WTC11 (cell line): Measurements from ENCODE around the gene ENDOV. TPM values are rescaled to one million over a fixed set of nuclear protein-coding genes. Genes with fewer than 3 reads are reported as not detected.

ENCODE experiments used
- ATAC-seq: fragments of 200-7000 bp; cut with Tn5 transposase; 2 replicates; pipeline ENCODE4 v1.10.0; 2021; ENCODE audit warnings: mild to moderate bottlenecking, moderate library complexity
- CTCF ChIA-PET: fragments of 300-600 bp; sonication (Branson Sonifier 250); formaldehyde crosslinking; loops from one replicate; lab custom pipeline; 2021; ENCODE audit warnings: antibody characterized with exemption; lab: Charles Lee
- POLR2A ChIA-PET: fragments of 350-600 bp; sonication (Branson Sonifier 250); formaldehyde crosslinking; loops from one replicate; lab custom pipeline; 2021; ENCODE audit warnings: antibody characterized with exemption; lab: Charles Lee
- DNase-seq: peaks from one replicate; pipeline ENCODE4 v3.0.0; 2021; ENCODE audit warnings: low spot score
- H3K27ac Mint-ChIP-seq: 2 replicates; pipeline ENCODE4 v1.8.0; 2021; ENCODE audit warnings: mixed read lengths
- H3K27me3 Mint-ChIP-seq: 2 replicates; pipeline ENCODE4 v1.8.0; 2021; ENCODE audit warnings: low read depth, mild to moderate bottlenecking, moderate library complexity, mixed read lengths
- H3K36me3 Mint-ChIP-seq: 2 replicates; pipeline ENCODE4 v1.8.0; 2021; ENCODE audit warnings: mixed read lengths
- H3K4me1 Mint-ChIP-seq: 2 replicates; pipeline ENCODE4 v1.8.0; 2022; ENCODE audit warnings: mixed read lengths
- H3K4me3 Mint-ChIP-seq: 2 replicates; pipeline ENCODE4 v1.8.0; 2021; ENCODE audit warnings: mild to moderate bottlenecking, moderate library complexity, mixed read lengths
- H3K9me3 Mint-ChIP-seq: 2 replicates; pipeline ENCODE4 v1.8.0; 2021; ENCODE audit warnings: mixed read lengths
- E2F5 ChIP-seq: sonication (generic); formaldehyde crosslinking; IDR thresholded peaks from 2 replicates; pipeline ENCODE4 v1.8.1; 2022; ENCODE audit warnings: mild to moderate bottlenecking, moderate library complexity, missing genetic modification reagents
- ELF4 ChIP-seq: sonication (generic); formaldehyde crosslinking; IDR thresholded peaks from 2 replicates; pipeline ENCODE4 v1.8.1; 2022; ENCODE audit warnings: low read depth, mild to moderate bottlenecking, moderate library complexity, missing genetic modification reagents
- ESRRA ChIP-seq: sonication (generic); formaldehyde crosslinking; IDR thresholded peaks from 2 replicates; pipeline ENCODE4 v1.8.1; 2022; ENCODE audit warnings: mild to moderate bottlenecking, missing genetic modification reagents, borderline replicate concordance
- FOXK1 ChIP-seq: sonication (generic); formaldehyde crosslinking; IDR thresholded peaks from 2 replicates; pipeline ENCODE4 v1.8.0; 2022; ENCODE audit warnings: mild to moderate bottlenecking, moderate library complexity, missing genetic modification reagents
- GABPB1 ChIP-seq: sonication (generic); formaldehyde crosslinking; IDR thresholded peaks from 2 replicates; pipeline ENCODE4 v1.8.1; 2023; ENCODE audit warnings: mild to moderate bottlenecking, missing genetic modification reagents
- HMGXB4 ChIP-seq: sonication (generic); formaldehyde crosslinking; IDR thresholded peaks from 2 replicates; pipeline ENCODE4 v1.8.1; 2023; ENCODE audit warnings: mild to moderate bottlenecking, moderate library complexity, missing genetic modification reagents
- MYBL2 ChIP-seq: sonication (generic); formaldehyde crosslinking; IDR thresholded peaks from 2 replicates; pipeline ENCODE4 v1.8.1; 2023; ENCODE audit warnings: mild to moderate bottlenecking, moderate library complexity, missing genetic modification reagents
- NFATC4 ChIP-seq: fragments of 250-450 bp; sonication (Bioruptor Pico); IDR thresholded peaks from 2 replicates; pipeline ENCODE4 v1.9.0; 2021; ENCODE audit warnings: mild to moderate bottlenecking
- NR2C2 ChIP-seq: sonication (generic); formaldehyde crosslinking; IDR thresholded peaks from 2 replicates; pipeline ENCODE4 v1.8.0; 2022; ENCODE audit warnings: mild to moderate bottlenecking, missing genetic modification reagents
- NR3C1 ChIP-seq: sonication (generic); formaldehyde crosslinking; conservative IDR thresholded peaks from 2 replicates; pipeline ENCODE4 v1.8.1; 2023; ENCODE audit warnings: low read depth, mild to moderate bottlenecking, missing genetic modification reagents
- RORB ChIP-seq: fragments of 250-450 bp; sonication (Bioruptor Pico); IDR thresholded peaks from 2 replicates; pipeline ENCODE4 v1.9.0; 2021; ENCODE audit warnings: mild to moderate bottlenecking
- TCF7 ChIP-seq: sonication (generic); formaldehyde crosslinking; IDR thresholded peaks from 2 replicates; pipeline ENCODE4 v1.8.0; 2022; ENCODE audit warnings: mild to moderate bottlenecking, low read depth, missing genetic modification reagents, moderate library complexity
- USF1 ChIP-seq: sonication (generic); formaldehyde crosslinking; IDR thresholded peaks from 2 replicates; pipeline ENCODE4 v1.8.0; 2022; ENCODE audit warnings: mild to moderate bottlenecking, missing genetic modification reagents
- ZBTB21 ChIP-seq: sonication (generic); formaldehyde crosslinking; IDR thresholded peaks from 2 replicates; pipeline ENCODE4 v1.8.1; 2023; ENCODE audit warnings: mild to moderate bottlenecking, missing genetic modification reagents, borderline replicate concordance
- ZNF416 ChIP-seq: fragments of 250-450 bp; sonication (Bioruptor Pico); IDR thresholded peaks from 2 replicates; pipeline ENCODE4 v1.9.0; 2021; ENCODE audit warnings: mild to moderate bottlenecking, inconsistent platforms
- total RNA-seq: library from RNA; stranded (reverse); gene quantifications from 3 replicates; pipeline ENCODE4 v1.2.3, GENCODE V29; 2021
- TF ChIP-seq, protein P1 (sequence below): sonication (generic); formaldehyde crosslinking; IDR thresholded peaks from 2 replicates; pipeline ENCODE4 v1.8.1; 2022; ENCODE audit warnings: low read depth, mild to moderate bottlenecking, moderate library complexity, missing genetic modification reagents, borderline replicate concordance
- TF ChIP-seq, protein P2 (sequence below): sonication (generic); formaldehyde crosslinking; IDR thresholded peaks from 2 replicates; pipeline ENCODE4 v1.8.1; 2022; ENCODE audit warnings: mild to moderate bottlenecking, missing genetic modification reagents, moderate library complexity, borderline replicate concordance
- TF ChIP-seq, protein P3 (sequence below): fragments of 250-450 bp; sonication (Bioruptor Pico); IDR thresholded peaks from 2 replicates; pipeline ENCODE4 v2.1.2; 2022; ENCODE audit warnings: mild to moderate bottlenecking, moderate library complexity
- TF ChIP-seq, protein P4 (sequence below): fragments of 250-450 bp; sonication (Bioruptor Pico); IDR thresholded peaks from 2 replicates; pipeline ENCODE4 v1.8.0; 2021; ENCODE audit warnings: mild to moderate bottlenecking
- TF ChIP-seq, protein P5 (sequence below): fragments of 200-600 bp; IDR thresholded peaks from 2 replicates; pipeline ENCODE4 v1.8.0; 2022; ENCODE audit warnings: antibody characterized with exemption
- TF ChIP-seq, protein P6 (sequence below): sonication (generic); formaldehyde crosslinking; IDR thresholded peaks from 2 replicates; pipeline ENCODE4 v1.8.1; 2023; ENCODE audit warnings: mild to moderate bottlenecking, missing genetic modification reagents, moderate library complexity

The ENDOV gene
- total RNA-seq, 1 experiment from 2014 or later = 25.2 TPM

DNA sequence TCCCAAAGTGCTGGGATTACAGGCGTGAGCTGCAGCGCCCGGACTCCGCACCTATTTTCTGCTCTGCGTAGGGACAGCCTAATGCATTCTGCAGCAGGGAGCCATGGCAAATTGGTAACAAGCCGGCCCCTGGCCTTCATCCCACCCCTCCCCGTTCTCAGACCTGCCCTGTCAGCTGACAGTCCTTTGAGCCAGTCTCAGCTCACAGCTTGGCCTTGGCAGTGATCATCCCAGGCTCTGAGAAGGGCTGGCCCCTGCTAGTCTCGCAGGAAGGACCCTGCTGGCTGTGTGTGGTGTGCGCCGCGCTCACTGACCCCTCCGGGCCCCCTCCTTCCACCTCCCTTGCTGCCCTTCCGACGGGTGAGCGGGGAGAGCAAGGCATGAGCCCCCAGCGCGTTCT lies 71.7 kb downstream of the ENDOV start:
- ATAC-seq = peak; percentile 78
- CTCF ChIA-PET = interaction anchor here (0.7 to 1.5 kb wide), 4 partner anchors 10 to 60 kb away, joined by 3 to 8 read pairs (median 4); no protein-coding TSS in a partner anchor

GRCh38 chr17:80487511-80487910 lies 72.5 kb downstream of the ENDOV start:
- POLR2A ChIA-PET = no interaction called here
- DNase-seq (no peak), ATAC-seq (no peak)
- no peak for TF ChIP-seq ZBTB21 (CRISPR knock-in tag)
- no peak for TF ChIP-seq ZNF416 (CRISPR knock-in tag)
- TF ChIP-seq TCF7 (CRISPR knock-in tag) = no peak
- TF ChIP-seq FOXK1 (CRISPR knock-in tag) = no peak
- no peak for TF ChIP-seq RORB (CRISPR knock-in tag)
- TF ChIP-seq E2F5 (CRISPR knock-in tag) = no peak
- TF ChIP-seq NR3C1 (CRISPR knock-in tag) = no peak
- no peak for TF ChIP-seq NR2C2 (CRISPR knock-in tag)
- TF ChIP-seq, protein P1, sequence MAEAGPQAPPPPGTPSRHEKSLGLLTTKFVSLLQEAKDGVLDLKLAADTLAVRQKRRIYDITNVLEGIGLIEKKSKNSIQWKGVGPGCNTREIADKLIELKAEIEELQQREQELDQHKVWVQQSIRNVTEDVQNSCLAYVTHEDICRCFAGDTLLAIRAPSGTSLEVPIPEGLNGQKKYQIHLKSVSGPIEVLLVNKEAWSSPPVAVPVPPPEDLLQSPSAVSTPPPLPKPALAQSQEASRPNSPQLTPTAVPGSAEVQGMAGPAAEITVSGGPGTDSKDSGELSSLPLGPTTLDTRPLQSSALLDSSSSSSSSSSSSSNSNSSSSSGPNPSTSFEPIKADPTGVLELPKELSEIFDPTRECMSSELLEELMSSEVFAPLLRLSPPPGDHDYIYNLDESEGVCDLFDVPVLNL = no peak
- no peak for TF ChIP-seq ELF4 (CRISPR knock-in tag)
- TF ChIP-seq, protein P2, sequence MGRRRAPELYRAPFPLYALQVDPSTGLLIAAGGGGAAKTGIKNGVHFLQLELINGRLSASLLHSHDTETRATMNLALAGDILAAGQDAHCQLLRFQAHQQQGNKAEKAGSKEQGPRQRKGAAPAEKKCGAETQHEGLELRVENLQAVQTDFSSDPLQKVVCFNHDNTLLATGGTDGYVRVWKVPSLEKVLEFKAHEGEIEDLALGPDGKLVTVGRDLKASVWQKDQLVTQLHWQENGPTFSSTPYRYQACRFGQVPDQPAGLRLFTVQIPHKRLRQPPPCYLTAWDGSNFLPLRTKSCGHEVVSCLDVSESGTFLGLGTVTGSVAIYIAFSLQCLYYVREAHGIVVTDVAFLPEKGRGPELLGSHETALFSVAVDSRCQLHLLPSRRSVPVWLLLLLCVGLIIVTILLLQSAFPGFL (CRISPR knock-in tag) = no peak
- TF ChIP-seq HMGXB4 = no peak
- TF ChIP-seq USF1 (CRISPR knock-in tag) = no peak
- TF ChIP-seq ESRRA (CRISPR knock-in tag) = no peak
- TF ChIP-seq, protein P3, sequence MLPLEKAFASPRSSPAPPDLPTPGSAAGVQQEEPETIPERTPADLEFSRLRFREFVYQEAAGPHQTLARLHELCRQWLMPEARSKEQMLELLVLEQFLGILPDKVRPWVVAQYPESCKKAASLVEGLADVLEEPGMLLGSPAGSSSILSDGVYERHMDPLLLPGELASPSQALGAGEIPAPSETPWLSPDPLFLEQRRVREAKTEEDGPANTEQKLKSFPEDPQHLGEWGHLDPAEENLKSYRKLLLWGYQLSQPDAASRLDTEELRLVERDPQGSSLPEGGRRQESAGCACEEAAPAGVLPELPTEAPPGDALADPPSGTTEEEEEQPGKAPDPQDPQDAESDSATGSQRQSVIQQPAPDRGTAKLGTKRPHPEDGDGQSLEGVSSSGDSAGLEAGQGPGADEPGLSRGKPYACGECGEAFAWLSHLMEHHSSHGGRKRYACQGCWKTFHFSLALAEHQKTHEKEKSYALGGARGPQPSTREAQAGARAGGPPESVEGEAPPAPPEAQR (CRISPR knock-in tag) = no peak
- TF ChIP-seq, protein P4, sequence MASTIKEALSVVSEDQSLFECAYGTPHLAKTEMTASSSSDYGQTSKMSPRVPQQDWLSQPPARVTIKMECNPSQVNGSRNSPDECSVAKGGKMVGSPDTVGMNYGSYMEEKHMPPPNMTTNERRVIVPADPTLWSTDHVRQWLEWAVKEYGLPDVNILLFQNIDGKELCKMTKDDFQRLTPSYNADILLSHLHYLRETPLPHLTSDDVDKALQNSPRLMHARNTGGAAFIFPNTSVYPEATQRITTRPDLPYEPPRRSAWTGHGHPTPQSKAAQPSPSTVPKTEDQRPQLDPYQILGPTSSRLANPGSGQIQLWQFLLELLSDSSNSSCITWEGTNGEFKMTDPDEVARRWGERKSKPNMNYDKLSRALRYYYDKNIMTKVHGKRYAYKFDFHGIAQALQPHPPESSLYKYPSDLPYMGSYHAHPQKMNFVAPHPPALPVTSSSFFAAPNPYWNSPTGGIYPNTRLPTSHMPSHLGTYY (CRISPR knock-in tag) = no peak
- TF ChIP-seq, protein P5, sequence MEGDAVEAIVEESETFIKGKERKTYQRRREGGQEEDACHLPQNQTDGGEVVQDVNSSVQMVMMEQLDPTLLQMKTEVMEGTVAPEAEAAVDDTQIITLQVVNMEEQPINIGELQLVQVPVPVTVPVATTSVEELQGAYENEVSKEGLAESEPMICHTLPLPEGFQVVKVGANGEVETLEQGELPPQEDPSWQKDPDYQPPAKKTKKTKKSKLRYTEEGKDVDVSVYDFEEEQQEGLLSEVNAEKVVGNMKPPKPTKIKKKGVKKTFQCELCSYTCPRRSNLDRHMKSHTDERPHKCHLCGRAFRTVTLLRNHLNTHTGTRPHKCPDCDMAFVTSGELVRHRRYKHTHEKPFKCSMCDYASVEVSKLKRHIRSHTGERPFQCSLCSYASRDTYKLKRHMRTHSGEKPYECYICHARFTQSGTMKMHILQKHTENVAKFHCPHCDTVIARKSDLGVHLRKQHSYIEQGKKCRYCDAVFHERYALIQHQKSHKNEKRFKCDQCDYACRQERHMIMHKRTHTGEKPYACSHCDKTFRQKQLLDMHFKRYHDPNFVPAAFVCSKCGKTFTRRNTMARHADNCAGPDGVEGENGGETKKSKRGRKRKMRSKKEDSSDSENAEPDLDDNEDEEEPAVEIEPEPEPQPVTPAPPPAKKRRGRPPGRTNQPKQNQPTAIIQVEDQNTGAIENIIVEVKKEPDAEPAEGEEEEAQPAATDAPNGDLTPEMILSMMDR = no peak
- TF ChIP-seq GABPB1 (CRISPR knock-in tag) = no peak
- TF ChIP-seq NFATC4 (CRISPR knock-in tag) = no peak
- H3K36me3 Mint-ChIP-seq = no peaks in the 10 kb centered on the region
- no peak overlapping the region for H3K27ac Mint-ChIP-seq
- H3K4me3 Mint-ChIP-seq = no peak overlapping the region
- peaks cover 4% of the 10 kb centered on the region for H3K4me1 Mint-ChIP-seq
- no peaks in the 10 kb centered on the region for H3K9me3 Mint-ChIP-seq
- peaks cover 22% of the 10 kb centered on the region for H3K27me3 Mint-ChIP-seq
- CTCF ChIA-PET = interaction anchor here (0.6 to 1.5 kb wide), 4 partner anchors 11 to 163 kb away, joined by 3 to 8 read pairs (median 3); no protein-coding TSS in a partner anchor

More for the DNA sequence above, 71.7 kb downstream of the ENDOV start:
- POLR2A ChIA-PET = interaction anchor here (0.6 kb wide), 1 partner anchor 454 kb away, joined by 4 read pairs; no protein-coding TSS in a partner anchor
- Mint-ChIP-seq H3K4me1 (peaks cover 5% of the 10 kb centered on the region), H3K27me3 (peaks cover 30% of the 10 kb centered on the region), H3K4me3 (no peak overlapping the region), H3K9me3 (no peaks in the 10 kb centered on the region), H3K36me3 (no peaks in the 10 kb centered on the region), H3K27ac (no peak overlapping the region)
- no peak for DNase-seq
- TF ChIP-seq MYBL2 (CRISPR knock-in tag) = no peak
- TF ChIP-seq, protein P6, sequence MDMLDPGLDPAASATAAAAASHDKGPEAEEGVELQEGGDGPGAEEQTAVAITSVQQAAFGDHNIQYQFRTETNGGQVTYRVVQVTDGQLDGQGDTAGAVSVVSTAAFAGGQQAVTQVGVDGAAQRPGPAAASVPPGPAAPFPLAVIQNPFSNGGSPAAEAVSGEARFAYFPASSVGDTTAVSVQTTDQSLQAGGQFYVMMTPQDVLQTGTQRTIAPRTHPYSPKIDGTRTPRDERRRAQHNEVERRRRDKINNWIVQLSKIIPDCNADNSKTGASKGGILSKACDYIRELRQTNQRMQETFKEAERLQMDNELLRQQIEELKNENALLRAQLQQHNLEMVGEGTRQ (CRISPR knock-in tag) = peak; percentile 30; the same call in 1 of the 2 replicates
